GM12891 (cell line): ENCODE results near the gene DTWD2.

Source experiments
- POLR2A ChIP-seq: IDR thresholded peaks from 2 replicates; pipeline ENCODE4 v1.6.1; 2011; ENCODE audit warnings: low read depth, low read length, control low read depth
- POLR2AphosphoS5 ChIP-seq: IDR thresholded peaks from 2 replicates; pipeline ENCODE4 v1.6.1; 2011; ENCODE audit warnings: low read depth, low read length, control low read depth
- POU2F2 ChIP-seq: IDR thresholded peaks from 2 replicates; pipeline ENCODE4 v1.6.1; 2011; ENCODE audit warnings: low read depth, mild to moderate bottlenecking, control low read depth, low read length, moderate library complexity

DNA sequence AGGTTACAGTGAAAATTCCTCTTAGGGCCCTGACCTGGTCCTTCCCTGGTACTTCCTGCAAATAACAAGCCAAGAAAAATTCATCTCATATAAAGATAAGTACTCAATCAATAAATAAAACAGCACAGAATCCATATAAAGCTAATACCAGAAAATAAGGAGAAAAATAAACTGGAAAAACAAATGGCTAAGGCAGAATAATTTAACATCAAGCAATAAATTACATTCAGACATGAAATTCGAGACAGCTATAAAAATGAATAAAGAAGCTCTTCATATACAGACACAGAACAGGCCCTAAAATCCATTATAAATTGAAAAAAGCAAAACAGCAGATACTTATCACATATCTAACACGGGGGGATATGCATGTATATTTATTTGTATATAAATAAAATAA, 99.2 kb downstream of the DTWD2 start:
- TF ChIP-seq POLR2A (no peak), POU2F2 (no peak), POLR2AphosphoS5 (no peak)
